Stimulated activated CD4-positive, alpha-beta T cell treated with anti-CD3 and anti-CD28 coated beads, Interleukin-15, amount 100 ng/mL, for 1 hour (primary cell): Measurements from ENCODE around the gene FOXP1.

Source experiments
- DNase-seq, 2 donors: peaks; one replicate each; pipeline ENCODE4 v3.0.0-alpha.2; 2020; ENCODE audit warnings: low read depth in 1 of 2, low spot score in 1 of 2

The FOXP1 gene

GRCh38 chr3:71433631-71434030, 149.9 kb downstream of the FOXP1 start:
- no peak for DNase-seq

- no peak for DNase-seq
Observed at GRCh38 chr3:71432044-71432975, 151.2 kb downstream of the FOXP1 start.

- DNase-seq: no peak
Observed at GRCh38 chr3:71430941-71431552, 152.5 kb downstream of the FOXP1 start.

GRCh38 chr3:71429597-71429988, 153.9 kb downstream of the FOXP1 start:
- no peak for DNase-seq

GRCh38 chr3:71428841-71429596, 154.5 kb downstream of the FOXP1 start:
- no peak for DNase-seq

- DNase-seq: no peak
Observed at GRCh38 chr3:71425491-71426071, 157.9 kb downstream of the FOXP1 start.

- DNase-seq: no peak
Observed at GRCh38 chr3:71423151-71423906, 160.2 kb downstream of the FOXP1 start.

- DNase-seq: peak in 1 of 2 donors; percentile 17
Observed at GRCh38 chr3:71421820-71422566, 161.5 kb downstream of the FOXP1 start.

GRCh38 chr3:71421475-71421819, 162.1 kb downstream of the FOXP1 start:
- no peak for DNase-seq

GRCh38 chr3:71419369-71419768, 164.2 kb downstream of the FOXP1 start:
- no peak for DNase-seq

GRCh38 chr3:71417791-71418190, 165.7 kb downstream of the FOXP1 start:
- no peak for DNase-seq

- no peak for DNase-seq
Observed at GRCh38 chr3:71416876-71417275, 166.7 kb downstream of the FOXP1 start.

GRCh38 chr3:71415681-71416122, 167.8 kb downstream of the FOXP1 start:
- DNase-seq: no peak

GRCh38 chr3:71414189-71414927, 169.2 kb downstream of the FOXP1 start:
- no peak for DNase-seq

- no peak for DNase-seq
Observed at GRCh38 chr3:71413572-71413971, 170.0 kb downstream of the FOXP1 start.

- no peak for DNase-seq
Observed at GRCh38 chr3:71409352-71409751, 174.2 kb downstream of the FOXP1 start.

GRCh38 chr3:71408903-71409302, 174.6 kb downstream of the FOXP1 start:
- DNase-seq: no peak

- DNase-seq: no peak
Observed at GRCh38 chr3:71407823-71408222, 175.7 kb downstream of the FOXP1 start.
